Stimulated activated CD8-positive, alpha-beta memory T cell treated with anti-CD3 and anti-CD28 coated beads, Interleukin-4, amount 100 ng/mL, for 24 hours (primary cell): Measurements from ENCODE around the gene CCDC3.
A peak's percentile ranks its signal among the peaks of the same experiment; 100 is the strongest.

ENCODE experiments used
- DNase-seq: peaks from one replicate; pipeline ENCODE4 v3.0.0-alpha.2; 2020; ENCODE audit warnings: low read depth

CCDC3 gene

GRCh38 chr10:12922117-12922900 is 79.2 kb downstream of the CCDC3 start:
- no peak for DNase-seq

- DNase-seq = no peak
Observed at GRCh38 chr10:12921163-12921562, 80.3 kb downstream of the CCDC3 start.

- DNase-seq = no peak
Observed at GRCh38 chr10:12919574-12919973, 81.9 kb downstream of the CCDC3 start.

GRCh38 chr10:12916587-12916986 is 84.9 kb downstream of the CCDC3 start:
- no peak for DNase-seq

- no peak for DNase-seq
Observed at GRCh38 chr10:12915637-12916168, 85.8 kb downstream of the CCDC3 start.

GRCh38 chr10:12914111-12914510 is 87.4 kb downstream of the CCDC3 start:
- no peak for DNase-seq

GRCh38 chr10:12911795-12912194 is 89.7 kb downstream of the CCDC3 start:
- DNase-seq = no peak

GRCh38 chr10:12910835-12911234 is 90.7 kb downstream of the CCDC3 start:
- DNase-seq = no peak

- no peak for DNase-seq
Observed at GRCh38 chr10:12909836-12910185, 91.7 kb downstream of the CCDC3 start.

- DNase-seq = no peak
Observed at GRCh38 chr10:12909182-12909835, 92.2 kb downstream of the CCDC3 start.

GRCh38 chr10:12908773-12909172 is 92.7 kb downstream of the CCDC3 start:
- no peak for DNase-seq

- no peak for DNase-seq
Observed at GRCh38 chr10:12907656-12908055, 93.9 kb downstream of the CCDC3 start.

- DNase-seq = no peak
Observed at GRCh38 chr10:12906051-12906541, 95.4 kb downstream of the CCDC3 start.

GRCh38 chr10:12905067-12905466 is 96.4 kb downstream of the CCDC3 start:
- no peak for DNase-seq

GRCh38 chr10:12902851-12903358 is 98.6 kb downstream of the CCDC3 start:
- DNase-seq = no peak

- DNase-seq = peak; percentile 19
Observed at GRCh38 chr10:12902135-12902572, 99.4 kb downstream of the CCDC3 start.

GRCh38 chr10:12899546-12899945 is 102.0 kb downstream of the CCDC3 start:
- DNase-seq = no peak

GRCh38 chr10:12898271-12898670 is 103.2 kb downstream of the CCDC3 start:
- no peak for DNase-seq

- DNase-seq = no peak
Observed at GRCh38 chr10:12897278-12897677, 104.2 kb downstream of the CCDC3 start.

GRCh38 chr10:12896251-12896650 is 105.3 kb downstream of the CCDC3 start:
- DNase-seq = no peak

- no peak for DNase-seq
Observed at GRCh38 chr10:12892924-12893323, 108.6 kb downstream of the CCDC3 start.

GRCh38 chr10:12890958-12891357 is 110.6 kb downstream of the CCDC3 start:
- DNase-seq = no peak

- DNase-seq = no peak
Observed at GRCh38 chr10:12888470-12888869, 113.0 kb downstream of the CCDC3 start.
